Cortex of kidney (tissue), 1 donor: ENCODE results near the gene ZNF23.
"Not testable (repeated sequence)": the region's sequence is repeated elsewhere in the genome, so short reads cannot be mapped to it uniquely, and the experiment has no call there.

ENCODE experiments used
- DNase-seq: peaks from one replicate; lab custom pipeline; 2025; lab: John Stamatoyannopoulos, UW

Gene ZNF23

GRCh38 chr16:71461686-71462648 lies at the start of gene ZNF23:
Gene ZNF23, minus strand, starts transcription at chr16:71462247. Its CDS starts 5,451 bp downstream, at chr16:71456796.
- peak; percentile 17 for DNase-seq

GRCh38 chr16:71507061-71507460 lies 45.0 kb upstream of the ZNF23 start:
- no peak for DNase-seq

- no peak for DNase-seq
Observed at GRCh38 chr16:71504901-71505300, 42.9 kb upstream of the ZNF23 start.

GRCh38 chr16:71504051-71504450 lies 42.0 kb upstream of the ZNF23 start:
- DNase-seq: not testable (repeated sequence)

- no peak for DNase-seq
Observed at GRCh38 chr16:71501547-71501946, 39.5 kb upstream of the ZNF23 start.

GRCh38 chr16:71500964-71501363 lies 38.9 kb upstream of the ZNF23 start:
- no peak for DNase-seq

GRCh38 chr16:71499775-71500364 lies 37.8 kb upstream of the ZNF23 start:
- DNase-seq: no peak

- DNase-seq: no peak
Observed at GRCh38 chr16:71498031-71498430, 36.0 kb upstream of the ZNF23 start.

- DNase-seq: no peak
Observed at GRCh38 chr16:71493213-71493612, 31.2 kb upstream of the ZNF23 start.

- DNase-seq: no peak
Observed at GRCh38 chr16:71492786-71493185, 30.7 kb upstream of the ZNF23 start.

- no peak for DNase-seq
Observed at GRCh38 chr16:71491054-71491453, 29.0 kb upstream of the ZNF23 start.

GRCh38 chr16:71490361-71490760 lies 28.3 kb upstream of the ZNF23 start:
- no peak for DNase-seq

- no peak for DNase-seq
Observed at GRCh38 chr16:71489122-71489521, 27.1 kb upstream of the ZNF23 start, which contains the start of gene ZNF19. Gene ZNF19, minus strand, starts transcription at chr16:71489324. Its CDS starts 7,210 bp downstream, at chr16:71482114.

- no peak for DNase-seq
Observed at GRCh38 chr16:71484006-71484893, 22.2 kb upstream of the ZNF23 start.

GRCh38 chr16:71482569-71482968 lies 20.5 kb upstream of the ZNF23 start:
- no peak for DNase-seq

GRCh38 chr16:71480956-71481355 lies 18.9 kb upstream of the ZNF23 start:
- no peak for DNase-seq

- no peak for DNase-seq
Observed at GRCh38 chr16:71479420-71479819, 17.4 kb upstream of the ZNF23 start.

GRCh38 chr16:71476457-71477124 lies 14.5 kb upstream of the ZNF23 start:
- no peak for DNase-seq

- DNase-seq: no peak
Observed at GRCh38 chr16:71474864-71475263, 12.8 kb upstream of the ZNF23 start.

GRCh38 chr16:71473891-71474290 lies 11.8 kb upstream of the ZNF23 start:
- no peak for DNase-seq

- DNase-seq: no peak
Observed at GRCh38 chr16:71472931-71473330, 10.9 kb upstream of the ZNF23 start.

- no peak for DNase-seq
Observed at GRCh38 chr16:71472051-71472450, 10.0 kb upstream of the ZNF23 start.
